Tibial artery (tissue), 4 donors: ENCODE measurements around the gene OPRM1.

ENCODE experiments used
- DNase-seq, 2 donors: peaks; one replicate each; pipeline ENCODE4 v3.0.0-alpha.2; 2019
- H3K27ac ChIP-seq, 2 donors: fragments of 200-600 bp; sonication (generic) in 1 of 2; 1 replicate in 1 of 2; 2 replicates in 1 of 2; pipeline ENCODE4 v1.5.1; 2018 to 2019; ENCODE audit warnings: mild to moderate bottlenecking in 1 of 2
- H3K27me3 ChIP-seq, 2 donors: fragments of 200-600 bp; sonication (generic) in 1 of 2; one replicate each; pipeline versions ENCODE4 v1.5.1 to v1.6.0; 2016 to 2019
- H3K36me3 ChIP-seq, 3 donors: fragments of 200-600 bp; sonication (generic) in 2 of 3; one replicate each; pipeline ENCODE4 v1.5.1; 2016 to 2019; ENCODE audit warnings: mild to moderate bottlenecking in 2 of 3
- H3K4me1 ChIP-seq, 4 donors: fragments of 200-600 bp; sonication (generic) in 2 of 4; 1 replicate in 3 of 4; 2 replicates in 1 of 4; pipeline ENCODE4 v1.5.1; 2016 to 2019
- H3K4me3 ChIP-seq, 2 donors: fragments of 200-600 bp; sonication (generic) in 1 of 2; 1 replicate in 1 of 2; 2 replicates in 1 of 2; pipeline ENCODE4 v1.5.1; 2018 to 2019; ENCODE audit warnings: mild to moderate bottlenecking in 2 of 2
- H3K9me3 ChIP-seq, 3 donors: fragments of 200-600 bp; sonication (generic) in 1 of 3; one replicate each; pipeline ENCODE4 v1.5.1; 2016 to 2019
- intact Hi-C: fragments of 100-400 bp; cut with DNase I; formaldehyde crosslinking; loops from one replicate; pipeline ENCODE4 v1.15.0; 2023; ENCODE audit warnings: low total_unique reads
- TF ChIP-seq, protein P1 (sequence below), 2 experiments: fragments of 200-600 bp in 1 of 2; fragments of 450-650 bp in 1 of 2; IDR thresholded peaks; one replicate each; pipeline ENCODE4 v1.5.1; 2017 to 2019; ENCODE audit warnings: antibody characterized with exemption in 2 of 2, mild to moderate bottlenecking in 1 of 2, moderate library complexity in 1 of 2

The OPRM1 gene

DNA sequence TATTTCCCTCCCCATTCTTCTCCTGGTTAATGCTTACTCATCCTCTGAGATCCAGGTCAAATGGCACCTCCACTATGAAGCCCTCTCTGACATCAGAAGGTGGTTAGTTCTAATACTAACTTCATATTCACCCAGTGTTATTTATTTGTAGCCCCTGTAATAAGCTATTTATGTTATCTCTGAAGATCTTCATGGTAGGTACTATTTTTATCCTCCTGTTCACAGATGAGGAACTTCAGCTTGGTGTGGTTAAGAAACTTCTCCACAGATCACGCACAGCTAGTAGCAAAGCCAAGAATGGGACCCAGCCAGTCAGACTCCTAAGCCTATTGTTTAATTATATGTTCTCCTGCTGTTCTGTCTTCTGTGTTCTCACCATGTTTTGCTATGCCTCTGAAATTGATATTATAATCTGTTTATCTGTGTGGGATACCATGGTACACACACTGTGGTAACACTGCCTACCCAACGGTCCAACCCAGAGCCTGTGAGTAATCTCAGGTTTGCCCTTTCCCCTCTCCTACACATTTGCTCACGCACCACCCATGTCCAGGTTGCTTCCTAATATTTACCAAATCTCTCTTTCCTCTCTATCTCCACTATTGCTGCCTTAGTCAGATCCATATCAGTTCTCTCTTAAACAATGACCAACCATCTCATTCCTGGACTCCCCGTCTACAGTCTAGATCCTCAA, 219.2 kb downstream of the OPRM1 start:
- no peak for DNase-seq
- Histone ChIP-seq H3K36me3 (no peaks in the 10 kb centered on the region), H3K27me3 (no peaks in the 10 kb centered on the region), H3K4me1 (no peaks in the 10 kb centered on the region), H3K9me3 (no peaks in the 10 kb centered on the region), H3K27ac (no peak overlapping the region), H3K4me3 (no peak overlapping the region)
- TF ChIP-seq, protein P1, sequence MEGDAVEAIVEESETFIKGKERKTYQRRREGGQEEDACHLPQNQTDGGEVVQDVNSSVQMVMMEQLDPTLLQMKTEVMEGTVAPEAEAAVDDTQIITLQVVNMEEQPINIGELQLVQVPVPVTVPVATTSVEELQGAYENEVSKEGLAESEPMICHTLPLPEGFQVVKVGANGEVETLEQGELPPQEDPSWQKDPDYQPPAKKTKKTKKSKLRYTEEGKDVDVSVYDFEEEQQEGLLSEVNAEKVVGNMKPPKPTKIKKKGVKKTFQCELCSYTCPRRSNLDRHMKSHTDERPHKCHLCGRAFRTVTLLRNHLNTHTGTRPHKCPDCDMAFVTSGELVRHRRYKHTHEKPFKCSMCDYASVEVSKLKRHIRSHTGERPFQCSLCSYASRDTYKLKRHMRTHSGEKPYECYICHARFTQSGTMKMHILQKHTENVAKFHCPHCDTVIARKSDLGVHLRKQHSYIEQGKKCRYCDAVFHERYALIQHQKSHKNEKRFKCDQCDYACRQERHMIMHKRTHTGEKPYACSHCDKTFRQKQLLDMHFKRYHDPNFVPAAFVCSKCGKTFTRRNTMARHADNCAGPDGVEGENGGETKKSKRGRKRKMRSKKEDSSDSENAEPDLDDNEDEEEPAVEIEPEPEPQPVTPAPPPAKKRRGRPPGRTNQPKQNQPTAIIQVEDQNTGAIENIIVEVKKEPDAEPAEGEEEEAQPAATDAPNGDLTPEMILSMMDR (IDR thresholded peaks at IDR 0.05): no peak
- intact Hi-C loops: no loop called here

GRCh38 chr6:154261688-154262397, 222.8 kb downstream of the OPRM1 start:
- DNase-seq: no peak
- TF ChIP-seq, protein P1 (IDR thresholded peaks at IDR 0.05): no peak
- Histone ChIP-seq H3K4me1 (no peaks in the 10 kb centered on the region), H3K36me3 (no peaks in the 10 kb centered on the region), H3K9me3 (no peaks in the 10 kb centered on the region), H3K27me3 (no peaks in the 10 kb centered on the region), H3K4me3 (no peak overlapping the region), H3K27ac (no peak overlapping the region)
- intact Hi-C loops: no loop called here

- TF ChIP-seq, protein P1 (IDR thresholded peaks at IDR 0.05): no peak
- H3K36me3 ChIP-seq: no peaks in the 10 kb centered on the region
- intact Hi-C loops: no loop called here
- no peaks in the 10 kb centered on the region for H3K4me1 ChIP-seq
- no peak overlapping the region for H3K27ac ChIP-seq
- no peaks in the 10 kb centered on the region for H3K9me3 ChIP-seq
- DNase-seq: no peak
- H3K4me3 ChIP-seq: no peak overlapping the region
- H3K27me3 ChIP-seq: no peaks in the 10 kb centered on the region
These were observed 227.6 kb downstream of the OPRM1 start for GRCh38 chr6:154266560-154267099.

GRCh38 chr6:154267508-154268106, 228.6 kb downstream of the OPRM1 start:
- TF ChIP-seq, protein P1 (IDR thresholded peaks at IDR 0.05): no peak
- intact Hi-C loops: no loop called here
- no peaks in the 10 kb centered on the region for H3K36me3 ChIP-seq
- H3K4me3 ChIP-seq: no peak overlapping the region
- no peak overlapping the region for H3K27ac ChIP-seq
- H3K4me1 ChIP-seq: no peaks in the 10 kb centered on the region
- DNase-seq: no peak
- H3K27me3 ChIP-seq: no peaks in the 10 kb centered on the region
- H3K9me3 ChIP-seq: no peaks in the 10 kb centered on the region

- TF ChIP-seq, protein P1 (IDR thresholded peaks at IDR 0.05): no peak
- intact Hi-C loops: no loop called here
- Histone ChIP-seq H3K27ac (no peak overlapping the region), H3K4me1 (no peaks in the 10 kb centered on the region), H3K4me3 (no peak overlapping the region), H3K9me3 (no peaks in the 10 kb centered on the region), H3K27me3 (no peaks in the 10 kb centered on the region), H3K36me3 (no peaks in the 10 kb centered on the region)
- DNase-seq: no peak
These were observed 229.4 kb downstream of the OPRM1 start for GRCh38 chr6:154268486-154268885.
